Subcutaneous abdominal adipose tissue (tissue), 5 donors: ENCODE results near the gene PAGE5.

Experiments
- H3K27ac ChIP-seq: one replicate; pipeline ENCODE4 v1.7.0; 2013; ENCODE audit warnings: low read depth, mild to moderate bottlenecking, inconsistent platforms, low read length, moderate library complexity
- H3K27me3 ChIP-seq, 5 donors: one replicate each; pipeline ENCODE4 v1.7.0; 2013; ENCODE audit warnings: low read length in 5 of 5, inconsistent platforms in 1 of 5; ENCODE audit not compliant: control insufficient read depth in 5 of 5, insufficient read depth in 4 of 5
- H3K36me3 ChIP-seq, 5 donors: one replicate each; pipeline ENCODE4 v1.7.0; 2013; ENCODE audit warnings: low read length in 5 of 5; ENCODE audit not compliant: control insufficient read depth in 5 of 5, insufficient read depth in 5 of 5
- H3K4me1 ChIP-seq, 5 donors: one replicate each; pipeline ENCODE4 v1.7.0; 2013; ENCODE audit warnings: low read length in 5 of 5, mild to moderate bottlenecking in 3 of 5, moderate library complexity in 1 of 5; ENCODE audit not compliant: control insufficient read depth in 5 of 5, insufficient read depth in 5 of 5
- H3K4me3 ChIP-seq, 5 donors: one replicate each; pipeline ENCODE4 v1.7.0; 2013; ENCODE audit warnings: low read length in 5 of 5, low read depth in 1 of 5
- H3K9ac ChIP-seq, 5 donors: one replicate each; pipeline ENCODE4 v1.7.0; 2013; ENCODE audit warnings: low read length in 5 of 5, mild to moderate bottlenecking in 4 of 5, moderate library complexity in 3 of 5
- H3K9me3 ChIP-seq, 5 donors: one replicate each; pipeline ENCODE4 v1.7.0; 2013; ENCODE audit warnings: low read length in 5 of 5; ENCODE audit not compliant: control insufficient read depth in 5 of 5
- donor health status: healthy.
- donor health status: healthy.
- donor health status: healthy.
- donor health status: healthy.
- donor health status: healthy.

The PAGE5 gene, protein sequence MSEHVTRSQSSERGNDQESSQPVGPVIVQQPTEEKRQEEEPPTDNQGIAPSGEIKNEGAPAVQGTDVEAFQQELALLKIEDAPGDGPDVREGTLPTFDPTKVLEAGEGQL

GRCh38 chrX:55220119-55220794 lies at the start of gene PAGE5:
TSS of gene PAGE5 (plus strand) at chrX:55220346. CDS start at chrX:55221383, 1,037 bp downstream.
- Histone ChIP-seq H3K27me3 (peaks cover 0 to 3% (median 0%) of the 10 kb centered on the region in 5 donors), H3K36me3 (no peaks in the 10 kb centered on the region), H3K4me3 (no peak within 1 kb of the TSS), H3K27ac (no peak within 1 kb of the TSS), H3K4me1 (no peaks in the 10 kb centered on the region), H3K9me3 (peaks cover 0 to 2% (median 0%) of the 10 kb centered on the region in 5 donors), H3K9ac (no peak within 1 kb of the TSS)

- H3K4me1 ChIP-seq, result no peaks in the 10 kb centered on the region
- H3K27ac ChIP-seq, result no peak overlapping the region
- no peak overlapping the region for H3K4me3 ChIP-seq
- peaks cover 2 to 11% (median 8%) of the 10 kb centered on the region in 5 donors for H3K27me3 ChIP-seq
- no peaks in the 10 kb centered on the region for H3K36me3 ChIP-seq
- H3K9ac ChIP-seq, result no peak overlapping the region
- peaks cover 0 to 3% (median 0%) of the 10 kb centered on the region in 5 donors for H3K9me3 ChIP-seq
Measured at GRCh38 chrX:55187281-55187680, 32.9 kb upstream of the PAGE5 start.

DNA sequence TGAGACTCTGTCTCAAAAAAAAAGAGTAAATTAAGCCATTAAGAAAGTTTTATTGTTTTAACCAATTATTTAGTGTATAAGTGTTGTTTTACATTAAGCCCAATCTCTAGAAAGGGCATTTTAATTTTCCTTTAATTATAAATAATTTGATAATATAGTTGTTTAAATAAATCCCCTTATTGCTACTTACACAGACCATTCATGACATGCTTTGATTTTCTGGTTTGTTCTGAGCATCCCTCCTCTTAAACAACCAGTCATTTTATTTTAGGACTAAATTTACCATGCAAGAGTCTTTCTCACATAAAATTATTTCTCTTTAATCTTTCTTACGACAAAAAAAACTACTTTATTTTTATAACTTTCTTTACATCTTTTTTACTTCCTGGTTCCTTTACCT lies 23.5 kb upstream of the PAGE5 start:
- Histone ChIP-seq H3K4me1 (no peaks in the 10 kb centered on the region), H3K36me3 (no peaks in the 10 kb centered on the region), H3K9me3 (peaks cover 0 to 4% (median 0%) of the 10 kb centered on the region in 5 donors), H3K27me3 (peaks cover 0 to 2% (median 0%) of the 10 kb centered on the region in 5 donors), H3K27ac (no peak overlapping the region), H3K9ac (no peak overlapping the region), H3K4me3 (no peak overlapping the region)

DNA sequence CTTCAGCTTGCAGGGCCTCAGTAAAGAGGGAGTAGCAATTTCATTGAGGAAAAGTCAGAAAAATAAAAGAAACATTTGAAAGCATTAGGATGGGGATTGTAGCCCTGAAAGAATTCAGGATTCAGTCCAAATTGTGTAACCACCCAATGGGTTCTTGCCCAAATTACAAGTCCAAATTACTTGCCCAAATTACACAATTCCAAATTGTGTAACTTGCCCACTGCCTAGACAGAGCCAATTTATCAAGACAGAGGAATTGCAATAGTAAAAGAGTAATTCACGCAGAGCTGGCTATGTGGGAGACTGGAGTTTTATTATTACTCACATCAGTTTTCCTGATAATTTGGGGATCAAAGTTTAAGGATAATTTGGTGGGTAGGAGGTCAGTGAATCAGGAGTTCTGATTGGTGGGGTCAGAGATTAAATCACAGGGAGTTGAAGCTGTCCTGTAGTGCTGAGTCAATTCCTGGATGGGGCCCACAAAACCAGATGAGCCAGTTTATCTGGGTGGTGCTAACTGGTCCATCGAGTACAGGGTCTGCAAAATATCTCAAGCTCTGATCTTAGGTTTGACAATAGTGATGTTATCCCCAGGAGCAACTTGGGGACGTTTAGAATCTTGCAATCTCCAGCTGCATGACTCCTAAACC lies 18.1 kb upstream of the PAGE5 start:
- Histone ChIP-seq H3K27ac (peak overlapping the region; percentile 62), H3K4me3 (no peak overlapping the region), H3K9me3 (no peaks in the 10 kb centered on the region), H3K9ac (no peak overlapping the region), H3K4me1 (peaks cover 0 to 5% (median 0%) of the 10 kb centered on the region in 5 donors), H3K36me3 (no peaks in the 10 kb centered on the region), H3K27me3 (peaks cover 0 to 7% (median 0%) of the 10 kb centered on the region in 5 donors)

GRCh38 chrX:55206162-55206941 lies 13.8 kb upstream of the PAGE5 start:
- no peak overlapping the region for H3K4me3 ChIP-seq
- H3K9me3 ChIP-seq, result no peaks in the 10 kb centered on the region
- no peaks in the 10 kb centered on the region for H3K36me3 ChIP-seq
- peaks cover 0 to 10% (median 2%) of the 10 kb centered on the region in 5 donors for H3K27me3 ChIP-seq
- peaks cover 0 to 5% (median 0%) of the 10 kb centered on the region in 5 donors for H3K4me1 ChIP-seq
- no peak overlapping the region for H3K27ac ChIP-seq
- H3K9ac ChIP-seq, result no peak overlapping the region

GRCh38 chrX:55210931-55211677 lies 9.0 kb upstream of the PAGE5 start:
- Histone ChIP-seq H3K4me1 (no peaks in the 10 kb centered on the region), H3K9ac (no peak overlapping the region), H3K27me3 (peaks cover 0 to 10% (median 2%) of the 10 kb centered on the region in 5 donors), H3K36me3 (no peaks in the 10 kb centered on the region), H3K9me3 (no peaks in the 10 kb centered on the region), H3K27ac (no peak overlapping the region), H3K4me3 (no peak overlapping the region)

- H3K27me3 ChIP-seq, result no peaks in the 10 kb centered on the region
- H3K36me3 ChIP-seq, result no peaks in the 10 kb centered on the region
- H3K9ac ChIP-seq, result no peak overlapping the region
- H3K9me3 ChIP-seq, result peaks cover 0 to 2% (median 0%) of the 10 kb centered on the region in 5 donors
- H3K4me3 ChIP-seq, result no peak overlapping the region
- H3K27ac ChIP-seq, result no peak overlapping the region
- no peaks in the 10 kb centered on the region for H3K4me1 ChIP-seq
Measured at GRCh38 chrX:55213381-55213780, 6.8 kb upstream of the PAGE5 start.

GRCh38 chrX:55240788-55241340 lies 20.7 kb downstream of the PAGE5 start:
- Histone ChIP-seq H3K27ac (no peak overlapping the region), H3K9ac (no peak overlapping the region), H3K27me3 (peaks cover 0 to 5% (median 0%) of the 10 kb centered on the region in 5 donors), H3K4me3 (no peak overlapping the region), H3K4me1 (no peaks in the 10 kb centered on the region), H3K9me3 (peaks cover 0 to 10% (median 3%) of the 10 kb centered on the region in 5 donors), H3K36me3 (no peaks in the 10 kb centered on the region)

- no peaks in the 10 kb centered on the region for H3K4me1 ChIP-seq
- peaks cover 1 to 9% (median 5%) of the 10 kb centered on the region in 5 donors for H3K9me3 ChIP-seq
- H3K36me3 ChIP-seq, result no peaks in the 10 kb centered on the region
- H3K27ac ChIP-seq, result no peak overlapping the region
- peaks cover 0 to 2% (median 0%) of the 10 kb centered on the region in 5 donors for H3K27me3 ChIP-seq
- H3K9ac ChIP-seq, result no peak overlapping the region
- no peak overlapping the region for H3K4me3 ChIP-seq
Measured at GRCh38 chrX:55253528-55253927, 33.4 kb downstream of the PAGE5 start.
